GM21381 (cell line): ENCODE data around the gene ZFP36L2.
A peak's percentile ranks its signal among the peaks of the same experiment; 100 is the strongest.

Experiments
- ATAC-seq: cut with Tn5 transposase; IDR thresholded peaks from one replicate; pipeline ENCODE4 v1.9.1; 2021; ENCODE audit warnings: mild to moderate bottlenecking, moderate library complexity; ENCODE audit not compliant: unreplicated experiment

ZFP36L2 gene

DNA sequence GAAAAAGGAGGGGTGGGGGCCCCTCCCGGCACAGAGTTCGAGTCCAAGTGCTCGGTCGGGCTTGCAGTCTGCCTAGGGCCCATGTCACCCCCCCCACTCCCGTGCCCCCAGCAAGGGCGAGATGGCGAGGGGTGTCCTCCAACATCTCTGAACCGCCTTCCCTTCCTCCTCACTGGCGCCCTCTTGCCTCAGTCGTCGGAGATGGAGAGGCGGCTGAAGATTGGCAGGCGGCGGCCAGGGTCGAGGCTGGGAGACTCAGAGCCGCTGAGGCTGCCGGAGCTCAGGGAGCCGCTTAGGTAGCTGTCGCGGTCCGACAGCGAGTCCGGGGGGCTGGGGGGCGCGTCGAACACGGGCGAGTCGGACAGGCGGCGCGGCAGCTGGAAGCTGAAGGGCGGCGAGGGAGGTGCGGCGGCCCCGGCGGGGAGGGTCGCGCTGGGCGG, 2.3 kb downstream of the ZFP36L2 start:
- ATAC-seq = no peak

- ATAC-seq = no peak
These were observed 2.8 kb downstream of the ZFP36L2 start for GRCh38 chr2:43223521-43224001.

DNA sequence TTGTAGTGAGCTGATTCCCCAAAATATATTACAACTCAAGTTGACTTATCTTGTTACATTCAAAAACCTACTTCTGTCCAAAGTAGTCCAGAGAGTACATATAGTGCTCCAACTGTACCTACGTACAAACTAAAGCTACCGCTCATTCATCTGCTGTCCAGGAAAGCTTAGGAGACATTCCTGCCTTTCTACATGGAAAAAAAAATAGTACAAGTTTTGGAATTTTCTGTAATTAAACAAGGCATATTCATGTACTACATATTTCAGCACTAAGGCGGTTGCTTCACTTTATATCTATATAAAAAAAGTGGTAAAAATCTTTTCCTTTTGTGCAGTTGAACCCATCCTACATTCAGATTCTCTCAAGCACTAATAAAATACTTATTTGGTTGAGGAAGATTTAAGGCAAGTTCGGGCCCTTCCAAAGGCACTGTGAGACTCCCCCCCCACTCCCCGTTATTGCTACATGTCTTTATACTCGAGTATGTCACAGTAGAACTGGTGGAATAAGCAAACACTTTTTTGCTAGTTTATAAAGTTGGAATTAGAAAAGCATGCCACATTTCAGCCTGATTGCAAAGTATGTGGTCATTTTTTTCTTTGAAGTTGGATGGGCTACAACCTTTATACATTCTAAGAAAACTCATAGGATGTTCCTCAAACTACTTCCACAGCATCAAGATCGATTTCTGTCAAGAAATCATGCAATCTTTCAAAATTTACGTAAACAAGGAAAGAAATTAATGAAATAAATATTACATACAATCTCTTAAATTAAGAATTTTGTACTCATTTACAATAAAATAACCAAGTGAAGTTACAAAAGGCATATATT, 3.7 kb downstream of the ZFP36L2 start:
- ATAC-seq = no peak

DNA sequence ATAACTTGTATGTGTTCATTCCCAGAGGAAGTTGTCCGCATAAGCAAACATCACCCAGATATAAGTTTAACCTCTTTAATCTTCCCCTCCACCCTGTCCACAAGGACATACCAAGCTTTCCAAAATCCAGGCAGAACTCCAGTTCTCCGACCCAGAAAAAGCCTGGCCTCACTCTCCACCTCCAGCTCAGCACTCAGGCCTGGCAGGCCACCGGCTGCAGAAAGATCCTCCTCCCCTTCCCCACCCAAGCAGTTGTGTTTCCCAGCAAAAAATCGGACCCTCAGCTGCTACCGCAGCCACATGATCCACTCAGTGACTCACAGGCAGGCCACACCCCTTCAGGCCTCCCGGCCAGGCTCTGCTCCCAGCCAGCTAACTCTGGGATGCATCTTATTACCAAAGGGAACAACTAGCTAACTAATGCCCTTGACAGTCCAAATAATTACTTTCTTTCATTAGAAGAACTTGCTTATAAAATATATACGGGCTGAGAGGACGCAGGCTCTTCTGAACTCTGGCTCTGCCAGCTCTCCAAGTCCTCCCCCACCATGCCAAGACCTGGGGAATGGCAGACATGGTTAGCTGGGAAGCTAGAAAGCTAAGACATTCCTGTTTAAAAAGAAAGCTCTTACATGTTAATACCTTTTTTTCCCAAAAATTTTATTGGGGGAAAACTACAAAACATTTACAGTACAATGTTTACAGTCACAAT, 4.5 kb downstream of the ZFP36L2 start:
- no peak for ATAC-seq

GRCh38 chr2:43221124-43221762, 5.2 kb downstream of the ZFP36L2 start:
- ATAC-seq = no peak

- ATAC-seq = no peak
These were observed 5.7 kb downstream of the ZFP36L2 start for GRCh38 chr2:43220760-43221123.

DNA sequence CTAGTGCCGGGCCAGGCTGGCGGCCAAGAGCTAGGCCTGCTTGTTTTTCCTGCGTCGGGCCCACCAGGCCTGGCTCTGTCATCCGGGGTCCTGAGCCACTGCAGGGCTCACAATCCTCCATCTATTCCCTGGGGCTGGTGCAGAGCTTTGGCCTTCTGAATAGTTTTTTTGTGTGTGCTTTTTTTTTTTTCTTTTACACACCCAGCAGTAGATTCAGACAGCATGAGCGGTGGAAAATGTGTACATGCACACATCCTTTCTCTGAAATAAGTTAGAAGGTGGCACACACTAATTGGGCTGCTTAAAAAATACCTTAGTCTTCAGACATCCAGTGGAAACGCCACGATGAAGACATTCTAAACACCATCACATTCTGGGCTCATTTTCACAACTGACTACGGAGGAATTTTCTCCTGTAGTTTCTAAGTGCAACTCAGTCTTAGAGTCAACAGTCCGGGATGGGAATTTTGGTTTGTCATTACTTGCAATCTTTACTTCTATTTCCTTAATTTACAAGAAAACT, 6.1 kb downstream of the ZFP36L2 start:
- no peak for ATAC-seq

DNA sequence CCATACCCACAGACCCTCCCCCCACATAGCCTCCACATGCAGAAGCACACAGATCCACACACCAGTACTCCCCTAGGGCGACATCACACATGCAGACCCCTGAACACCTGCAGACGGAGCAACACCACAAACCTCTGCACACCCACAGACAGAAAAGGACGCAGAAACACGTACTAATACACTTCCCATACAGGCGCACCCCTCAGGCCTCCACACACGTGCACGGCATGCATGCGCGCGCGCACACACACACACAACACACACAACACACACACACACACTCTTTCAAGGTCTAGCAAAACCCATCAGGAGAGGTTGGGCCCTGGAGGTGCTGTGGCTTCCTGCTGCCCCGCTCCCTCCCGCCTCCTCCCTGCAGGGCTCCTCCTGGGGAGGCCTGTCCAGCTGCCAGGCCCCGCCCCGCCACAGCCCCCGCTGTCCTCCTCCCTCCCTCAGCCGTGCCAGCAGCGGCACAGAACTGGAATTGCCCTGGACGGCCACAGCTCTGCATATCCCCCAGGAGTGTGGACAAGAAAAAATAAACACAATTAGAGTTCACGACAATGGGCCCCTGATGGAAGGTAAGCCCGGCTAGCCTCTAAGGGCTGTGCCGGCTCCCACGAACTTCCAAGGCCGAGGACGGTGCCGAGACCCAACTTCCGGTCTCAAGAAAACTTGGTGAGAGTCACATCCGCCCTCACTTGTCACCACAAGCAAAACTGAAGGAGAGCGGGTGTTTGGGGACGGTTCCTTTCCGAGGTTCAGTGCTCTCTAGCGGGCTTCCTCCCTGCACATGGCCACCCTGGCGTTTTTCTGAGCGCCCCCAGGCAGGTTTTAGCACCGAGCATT, 6.8 kb downstream of the ZFP36L2 start:
- ATAC-seq = peak; percentile 46

GRCh38 chr2:43218702-43219382, 7.6 kb downstream of the ZFP36L2 start:
- peak; percentile 31 for ATAC-seq

DNA sequence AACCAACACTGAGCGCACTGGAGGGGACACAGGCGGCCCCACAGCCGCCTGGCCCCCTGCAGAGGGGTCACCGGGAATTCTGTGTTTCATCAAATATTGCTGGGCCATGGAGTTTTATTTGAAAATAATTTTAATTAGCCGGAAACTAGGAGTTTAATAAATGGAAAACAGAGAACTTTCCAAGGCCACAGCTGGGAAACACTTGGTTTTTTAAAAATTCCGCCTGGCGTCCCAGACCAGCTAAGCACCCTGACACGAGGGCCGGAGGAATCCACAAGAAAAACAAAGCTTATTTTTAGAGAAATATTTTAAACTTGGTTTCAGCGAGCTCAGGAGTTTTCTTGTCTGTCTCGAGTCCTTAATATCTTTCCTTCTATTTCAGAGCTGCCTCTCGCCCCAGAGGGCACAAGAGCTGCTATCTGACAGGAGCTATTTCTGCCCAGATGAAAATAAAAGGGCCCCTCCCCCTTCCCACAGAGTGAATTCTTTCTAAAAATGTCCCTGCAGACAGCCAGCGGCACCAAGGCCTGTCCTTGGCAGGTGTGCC, 8.2 kb downstream of the ZFP36L2 start:
- no peak for ATAC-seq

DNA sequence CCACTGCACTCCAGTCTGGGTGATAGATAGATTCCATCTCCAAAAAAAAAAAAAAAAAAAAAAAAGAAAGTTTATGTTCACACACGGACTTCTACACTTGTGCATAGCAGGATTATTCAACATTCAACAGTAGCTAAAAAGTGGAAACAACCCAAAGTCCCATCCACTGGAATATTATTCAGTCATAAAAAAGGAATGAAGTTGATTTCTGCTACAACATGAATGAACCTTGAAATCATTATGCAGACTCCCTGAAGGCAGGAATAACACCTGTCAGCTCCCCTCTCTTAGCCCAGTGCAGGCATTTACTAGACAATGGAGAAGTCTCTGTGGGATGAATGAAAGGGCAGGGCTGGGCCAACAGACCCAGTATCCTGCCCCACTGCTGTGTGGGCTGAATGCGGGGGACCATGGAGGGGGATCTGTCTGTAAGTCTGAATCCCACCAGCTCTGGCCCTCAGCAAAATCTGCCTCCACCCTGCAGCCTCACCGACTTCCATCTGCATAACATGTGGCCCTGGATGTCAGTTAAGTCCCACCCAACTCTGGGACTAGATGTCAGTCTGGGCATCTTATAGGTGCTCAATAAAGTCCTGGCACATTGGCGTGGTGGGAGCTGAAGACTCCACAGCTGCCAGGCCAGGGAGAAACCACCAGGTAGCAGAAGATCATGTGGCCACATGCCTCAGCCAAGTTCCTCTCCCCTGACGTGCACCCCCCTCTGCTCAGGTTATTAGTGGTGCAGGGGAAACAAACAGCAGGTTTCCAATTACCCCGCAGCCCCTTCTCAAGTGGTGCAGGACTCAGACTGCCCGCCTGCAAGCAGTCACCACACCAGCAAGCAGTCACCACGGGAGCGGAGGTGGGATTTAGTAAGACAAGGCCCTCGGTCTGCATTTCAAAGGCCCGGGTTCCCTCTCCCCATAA, 8.9 kb downstream of the ZFP36L2 start:
- ATAC-seq = no peak

- no peak for ATAC-seq
These were observed 9.8 kb downstream of the ZFP36L2 start for GRCh38 chr2:43216629-43217028.

DNA sequence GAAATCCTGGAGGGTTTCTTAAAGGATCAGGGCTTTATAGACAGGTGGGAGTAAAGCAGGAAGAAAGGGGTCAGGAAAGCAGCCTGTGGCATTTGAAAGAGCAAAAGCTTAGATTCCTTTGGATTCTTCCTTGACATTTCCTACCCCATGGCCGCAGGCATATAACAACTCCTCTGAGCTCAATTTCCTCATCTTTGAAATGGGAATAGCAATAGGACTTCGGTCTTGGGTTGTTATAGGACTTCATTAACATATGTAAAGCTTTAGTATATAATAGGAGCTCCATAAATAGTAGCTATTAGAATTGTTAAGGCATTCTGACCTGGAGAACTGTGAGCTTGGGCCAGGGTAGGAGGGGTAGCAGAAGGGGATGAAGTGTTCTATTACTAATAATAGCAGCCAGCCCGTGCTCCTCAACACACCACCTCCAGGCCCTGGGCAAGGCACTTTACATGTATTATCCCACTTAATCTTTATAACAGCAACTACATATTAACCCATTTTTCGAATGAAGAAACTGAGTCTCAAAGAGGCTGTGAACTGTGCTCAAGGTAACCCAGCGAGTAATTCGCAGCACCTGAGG, 10.6 kb downstream of the ZFP36L2 start:
- no peak for ATAC-seq

DNA sequence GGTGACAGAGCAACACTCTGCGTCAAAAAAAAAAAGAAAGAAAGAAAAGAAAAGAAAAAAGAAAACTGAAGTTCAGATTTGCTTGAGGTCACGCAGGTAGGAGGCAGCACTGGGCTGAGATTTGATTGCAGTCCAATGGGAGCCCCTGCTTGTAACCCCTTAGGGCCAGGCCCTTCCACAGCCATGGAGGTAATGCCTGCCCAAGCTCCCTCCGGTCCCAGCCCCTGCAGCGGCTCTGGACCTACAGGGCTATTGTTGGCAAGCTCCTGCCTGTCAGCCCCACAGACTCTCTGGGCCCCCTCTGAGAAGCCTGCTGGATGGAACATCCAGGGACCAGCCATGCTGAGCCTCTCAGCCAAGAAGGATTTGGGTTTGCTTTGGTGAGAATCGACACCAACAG, 12.2 kb downstream of the ZFP36L2 start:
- no peak for ATAC-seq

GRCh38 chr2:43212931-43213330, 13.5 kb downstream of the ZFP36L2 start:
- no peak for ATAC-seq

DNA sequence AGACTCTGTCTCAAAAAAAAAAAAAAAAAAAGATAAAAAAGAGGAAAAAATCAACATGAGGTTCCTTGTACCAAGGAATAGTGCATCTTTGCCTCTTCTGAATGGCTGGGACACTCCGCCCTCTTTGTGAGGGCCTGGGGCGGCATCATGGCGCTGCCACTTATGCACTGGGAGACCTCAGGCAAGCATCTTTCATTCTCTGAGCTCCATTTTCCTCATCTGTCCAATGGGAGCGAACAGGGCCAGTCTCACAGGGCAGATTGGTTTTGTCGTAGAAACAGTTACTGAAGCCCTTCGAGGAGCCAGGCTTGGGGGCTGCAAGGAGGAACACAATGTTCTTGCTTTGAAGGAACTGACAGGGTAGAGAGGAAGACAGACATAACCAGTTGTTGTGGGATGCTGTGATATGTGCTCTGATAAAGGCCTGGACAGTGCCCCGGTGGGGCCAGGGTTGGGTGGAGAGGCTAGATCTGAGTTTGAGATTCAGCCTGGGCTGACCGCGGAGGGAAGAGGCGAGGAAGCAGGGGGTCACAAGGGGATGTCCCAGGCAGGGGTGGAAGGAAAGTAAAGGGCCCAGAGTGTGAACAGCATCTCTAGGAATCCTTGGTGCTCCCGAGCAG, 14.1 kb downstream of the ZFP36L2 start:
- no peak for ATAC-seq

DNA sequence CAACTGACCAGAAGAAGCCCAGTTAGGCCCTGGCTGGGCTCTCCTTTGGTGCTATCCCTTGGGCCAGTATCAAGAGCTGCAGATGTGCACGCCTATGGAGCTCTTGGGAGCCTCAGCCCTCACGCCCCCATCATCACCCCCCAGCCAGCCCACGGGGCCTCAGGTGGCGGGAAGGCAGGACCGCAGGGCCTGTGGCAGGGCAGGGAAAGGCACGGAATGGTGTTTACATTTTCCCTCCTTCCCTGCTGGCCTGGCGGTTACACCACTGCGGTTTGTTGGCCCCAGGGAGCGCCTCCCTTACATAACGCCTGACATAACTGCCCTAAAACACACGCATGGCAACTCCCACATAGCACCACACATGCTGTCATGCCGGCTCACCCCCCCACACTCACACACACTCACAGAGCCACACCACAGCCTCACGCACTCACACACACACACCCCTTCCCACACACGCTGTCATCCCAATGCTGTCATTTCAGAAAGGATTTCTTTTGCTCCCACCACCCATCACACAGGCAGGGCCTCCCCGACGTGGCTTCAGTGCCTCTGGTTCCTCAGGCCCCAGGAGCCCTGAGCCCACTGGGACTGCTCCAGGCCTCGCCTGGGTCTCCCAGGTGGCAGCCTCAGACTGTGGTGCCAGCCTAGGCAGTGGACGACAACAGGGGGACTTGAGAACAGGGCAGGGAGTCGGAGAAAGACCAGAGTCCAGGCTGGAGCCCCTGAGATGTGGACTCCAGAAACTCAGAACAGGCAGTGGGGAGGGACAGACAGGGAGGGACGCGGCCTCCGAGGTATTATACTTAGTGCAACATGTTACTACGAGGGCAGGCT, 15.7 kb downstream of the ZFP36L2 start:
- no peak for ATAC-seq
